ENCODE data around the gene SLC12A9. TPM values are rescaled to one million over a fixed set of nuclear protein-coding genes. Genes with fewer than 3 reads are reported as not detected.

SLC12A9 gene
- total and polyA plus RNA-seq, 2 experiments from 2014 or later = 10.3 to 39.9 TPM

- TF ChIP-seq REST (IDR thresholded peaks at IDR 0.05; ENCODE audit: unreplicated experiment) = no peak
- no peak; the same call in none of the 2 replicates for TF ChIP-seq NANOG (IDR thresholded peaks at IDR 0.05; ENCODE audit: borderline replicate concordance)
- TF ChIP-seq ZNF462 (CRISPR knock-in tag; IDR thresholded peaks at IDR 0.05) = no peak
- TF ChIP-seq CREB1 (CRISPR knock-in tag; IDR thresholded peaks at IDR 0.05; ENCODE audit: low read depth) = peak; percentile 75
- TF ChIP-seq ETS1 (IDR thresholded peaks at IDR 0.05) = peak; percentile 70; the same call in 1 of the 2 replicates
- no peak for TF ChIP-seq STAT1 (IDR thresholded peaks at IDR 0.05; ENCODE audit: unreplicated experiment)
- TF ChIP-seq ZNF114 (CRISPR knock-in tag; IDR thresholded peaks at IDR 0.05) = no peak
- peak; percentile 77 for TF ChIP-seq POLR2AphosphoS5 (IDR thresholded peaks at IDR 0.05; ENCODE audit: low read depth)
- TF ChIP-seq CTCF (conservative IDR thresholded peaks at IDR 0.05; ENCODE audit: low read depth in 2 of 2) = no peak
- no peak for TF ChIP-seq JUNB (IDR thresholded peaks at IDR 0.05; ENCODE audit: unreplicated experiment)
- TF ChIP-seq EZH2phosphoT487 (IDR thresholded peaks at IDR 0.05; ENCODE audit: unreplicated experiment) = no peak
- no peak for TF ChIP-seq ZNF331 (CRISPR knock-in tag; IDR thresholded peaks at IDR 0.05; ENCODE audit: low read depth)
- H3K4me2 ChIP-seq = peak overlapping the region; percentile 83
- no peaks in the 10 kb centered on the region for H3K27me3 ChIP-seq (ENCODE audit: insufficient read depth)
- peaks cover 17% of the 10 kb centered on the region for H3K4me1 ChIP-seq (ENCODE audit: insufficient read depth)
- peaks cover 2% of the 10 kb centered on the region; the same call in 1 of the 3 replicates for H3K9me3 Mint-ChIP-seq
- H3K4me1 Mint-ChIP-seq = peaks cover 23% of the 10 kb centered on the region
- H3K36me3 ChIP-seq (ENCODE audit: insufficient read depth) = no peaks in the 10 kb centered on the region
- ATAC-seq (peak; percentile 78), DNase-seq (ENCODE audit: low spot score) (peak; percentile 98)
- peaks cover 15% of the 10 kb centered on the region for H3K36me3 Mint-ChIP-seq (ENCODE audit: low read depth)
- H3K27ac ChIP-seq (ENCODE audit: low read depth) = peak overlapping the region; percentile 100
- no peaks in the 10 kb centered on the region for H4K20me1 ChIP-seq (replicated peaks; ENCODE audit: insufficient read depth)
- peaks cover 15% of the 10 kb centered on the region for H3F3A ChIP-seq (replicated peaks; ENCODE audit: low read depth)
- peak overlapping the region; percentile 98 for H3K27ac Mint-ChIP-seq
- no peaks in the 10 kb centered on the region for H3K9me2 ChIP-seq (ENCODE audit: insufficient read depth)
- H3K27me3 Mint-ChIP-seq (ENCODE audit: insufficient read depth, low read depth, poor library complexity) = peaks cover 28% of the 10 kb centered on the region
- peak overlapping the region; percentile 76 for H3K4me3 Mint-ChIP-seq
- peak overlapping the region; percentile 61 for H3K4me3 ChIP-seq
- H3K79me2 ChIP-seq (replicated peaks; ENCODE audit: insufficient read depth) = peaks cover 8% of the 10 kb centered on the region; the same call in 1 of the 2 replicates
- no peak overlapping the region for H2AFZ ChIP-seq
Observed at GRCh38 chr7:100835903-100836811, 16.4 kb upstream of the SLC12A9 start.

All from GM23338 (cell line).